HG03196 (cell line): ENCODE results near the gene TFDP1.
"Not testable (repeated sequence)": the region's sequence is repeated elsewhere in the genome, so short reads cannot be mapped to it uniquely, and the experiment has no call there.

Source experiments
- ATAC-seq: cut with Tn5 transposase; IDR thresholded peaks from one replicate; pipeline ENCODE4 v1.9.1; 2021; ENCODE audit not compliant: unreplicated experiment

The TFDP1 gene

DNA sequence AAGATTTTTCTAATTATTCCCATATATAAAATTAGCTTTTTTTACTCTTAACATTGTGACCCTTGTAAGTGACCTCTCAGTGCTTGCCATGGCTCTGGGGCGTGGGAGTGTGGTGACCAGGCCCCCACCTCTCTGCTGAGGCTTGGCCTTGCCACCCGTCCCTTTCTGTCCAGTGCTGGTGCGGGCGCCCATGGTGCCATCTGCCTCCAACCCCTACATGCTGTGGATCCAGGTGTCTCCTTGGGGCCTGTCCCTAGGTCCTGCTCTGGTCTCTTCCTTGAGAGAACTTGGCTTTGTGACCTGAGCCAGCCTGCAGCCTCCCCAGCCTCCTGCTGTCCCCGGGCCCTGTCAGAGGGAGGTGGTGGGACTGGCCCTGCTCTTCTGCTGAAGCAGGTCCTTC is 27.4 kb downstream of the TFDP1 start:
- no peak for ATAC-seq

DNA sequence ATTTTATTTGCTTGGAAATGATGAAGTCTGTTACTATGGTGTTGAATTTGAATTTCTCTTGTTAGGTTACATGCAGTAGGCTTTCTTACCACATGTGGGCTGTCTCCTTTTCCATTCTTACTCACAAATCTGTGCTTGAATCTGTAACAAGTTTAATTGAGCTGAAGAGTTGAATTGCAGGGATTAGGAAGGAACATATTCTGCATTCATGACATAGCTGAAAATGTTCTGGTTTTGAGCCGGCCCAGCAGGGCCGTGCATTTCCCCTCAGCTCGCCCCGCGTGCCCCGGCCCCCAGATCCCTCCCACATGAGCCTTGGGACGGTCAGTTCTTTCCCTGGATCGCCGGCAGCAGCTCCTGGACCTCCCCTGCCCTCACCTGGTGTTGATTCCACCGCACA is 28.1 kb downstream of the TFDP1 start:
- ATAC-seq, result no peak

DNA sequence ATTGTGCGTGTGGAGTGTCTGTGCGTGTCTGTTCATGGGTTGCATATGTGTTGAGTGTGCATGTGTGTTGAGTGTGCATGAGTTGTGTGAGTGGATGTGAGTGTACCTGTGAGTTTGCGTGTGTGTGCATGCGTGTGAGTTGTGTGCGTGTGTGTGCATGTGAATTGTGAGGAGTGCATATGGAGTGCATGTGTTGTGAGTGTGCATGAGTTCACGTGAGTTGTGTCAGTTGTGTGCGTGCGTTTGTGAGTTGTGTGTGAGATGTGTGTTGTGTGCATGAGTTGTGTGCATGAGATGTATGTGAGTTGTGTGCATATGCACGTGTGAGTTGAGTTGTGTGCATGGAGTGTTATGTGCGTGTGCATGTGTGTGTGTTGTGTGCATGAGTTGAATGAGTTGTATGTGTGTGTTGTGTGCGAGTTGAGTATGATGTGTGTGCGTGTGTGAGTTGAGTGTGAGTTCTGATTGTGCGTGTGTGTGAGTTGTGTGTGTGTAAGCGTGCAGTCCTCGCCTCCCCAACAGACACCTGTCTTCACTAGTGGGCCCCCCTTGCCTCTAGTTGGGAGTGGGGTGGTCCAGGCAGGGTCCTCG is 29.3 kb downstream of the TFDP1 start:
- no peak for ATAC-seq

DNA sequence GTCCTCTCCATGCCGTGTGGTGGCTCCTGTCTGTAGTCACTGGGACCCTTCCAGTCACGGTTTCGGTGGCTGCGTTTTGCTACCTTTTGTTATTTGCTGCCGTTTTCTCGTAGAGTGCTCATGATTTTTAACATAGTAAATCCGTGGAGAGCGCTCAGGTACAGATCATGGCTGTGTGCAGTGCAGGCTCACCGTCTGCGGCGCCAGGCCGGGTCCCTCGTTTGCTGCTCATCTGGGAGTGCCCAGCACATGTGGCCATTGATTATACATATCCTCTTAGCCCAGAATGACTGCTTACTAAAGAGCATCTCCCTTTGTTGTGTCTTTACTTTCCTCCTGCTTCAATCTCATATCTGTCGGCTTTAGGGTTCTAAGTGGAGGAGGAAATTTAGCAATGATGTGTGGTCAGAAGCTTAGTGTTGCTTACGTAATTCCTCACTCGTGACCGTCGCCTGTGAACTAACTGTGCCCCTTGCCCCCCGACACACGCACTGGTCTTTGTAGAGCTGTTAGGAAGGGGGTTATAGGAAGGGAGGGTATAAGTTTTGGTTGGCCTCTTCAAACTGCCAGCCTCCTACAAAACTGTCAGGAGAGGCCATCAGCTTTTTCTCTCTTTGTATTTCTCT is 31.8 kb downstream of the TFDP1 start:
- no peak for ATAC-seq

GRCh38 chr13:113616991-113617749 is 32.6 kb downstream of the TFDP1 start:
- ATAC-seq, result no peak

- no peak for ATAC-seq
Observed at GRCh38 chr13:113617961-113618360, 33.4 kb downstream of the TFDP1 start.

- no peak for ATAC-seq
Observed at GRCh38 chr13:113618455-113618854, 33.9 kb downstream of the TFDP1 start.

DNA sequence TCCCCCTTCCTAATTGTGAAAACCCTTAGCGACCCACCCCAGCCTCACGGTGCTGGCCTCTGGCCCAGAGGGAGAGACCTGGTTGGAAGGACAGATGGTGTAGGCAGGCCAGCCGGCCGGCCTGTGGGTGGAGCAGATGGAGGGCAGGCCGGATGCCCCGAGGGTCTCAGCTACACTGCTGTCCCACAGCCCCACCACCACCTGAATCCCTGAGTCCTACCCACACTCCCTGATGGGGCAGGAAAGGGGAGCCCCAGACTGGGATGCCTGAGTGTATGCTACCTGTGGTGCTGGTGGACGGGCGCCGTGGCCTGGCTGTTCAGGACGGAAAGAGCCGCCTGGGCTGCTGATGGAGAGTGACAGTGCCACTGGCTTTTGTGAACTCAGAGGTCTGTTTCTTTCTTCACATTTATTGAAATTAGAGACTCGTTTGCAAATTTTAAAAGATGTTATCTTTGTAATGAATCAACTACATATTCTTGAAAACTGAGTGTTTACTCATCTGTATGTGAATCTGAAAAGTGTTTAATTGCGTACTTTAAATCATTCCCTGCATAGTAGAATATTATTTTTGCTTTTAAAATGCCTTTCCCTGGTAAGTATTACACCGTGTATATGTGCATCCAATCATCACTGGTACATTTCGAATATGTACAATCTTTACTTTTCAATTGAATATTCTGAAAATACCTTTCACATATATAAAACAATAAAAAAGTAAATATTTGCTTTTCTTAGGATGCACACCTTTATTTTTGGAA is 35.7 kb downstream of the TFDP1 start:
- ATAC-seq, result no peak

GRCh38 chr13:113621046-113621445 is 36.5 kb downstream of the TFDP1 start:
- ATAC-seq, result no peak

GRCh38 chr13:113621498-113621897 is 36.9 kb downstream of the TFDP1 start:
- not testable (repeated sequence) for ATAC-seq

DNA sequence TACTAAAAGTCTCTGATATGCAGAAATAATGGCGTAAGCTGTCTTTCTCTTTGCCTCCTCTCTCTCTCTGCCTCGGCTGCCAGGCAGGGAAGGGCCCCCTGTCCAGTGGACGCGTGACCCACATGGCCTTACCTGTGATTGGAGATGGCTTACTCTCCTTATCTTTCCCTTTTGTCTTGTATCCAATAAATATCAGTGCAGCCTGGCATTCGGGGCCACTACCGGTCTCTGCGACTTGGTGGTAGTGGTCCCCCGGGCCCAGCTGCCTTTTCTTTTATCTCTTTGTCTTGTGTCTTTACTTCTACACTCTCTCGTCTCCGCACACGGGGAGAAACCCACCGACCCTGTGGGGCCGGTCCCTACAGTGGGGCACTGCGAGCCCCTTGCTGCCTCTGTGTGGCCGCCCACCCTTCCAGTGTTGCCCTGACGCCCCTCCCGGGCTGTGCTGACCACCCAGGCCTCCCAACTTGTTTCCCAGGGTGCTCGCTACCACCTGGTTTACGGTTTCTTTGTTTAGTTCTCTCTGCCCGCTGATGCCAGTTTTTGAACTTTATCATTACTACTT is 37.5 kb downstream of the TFDP1 start:
- ATAC-seq, result not testable (repeated sequence)

DNA sequence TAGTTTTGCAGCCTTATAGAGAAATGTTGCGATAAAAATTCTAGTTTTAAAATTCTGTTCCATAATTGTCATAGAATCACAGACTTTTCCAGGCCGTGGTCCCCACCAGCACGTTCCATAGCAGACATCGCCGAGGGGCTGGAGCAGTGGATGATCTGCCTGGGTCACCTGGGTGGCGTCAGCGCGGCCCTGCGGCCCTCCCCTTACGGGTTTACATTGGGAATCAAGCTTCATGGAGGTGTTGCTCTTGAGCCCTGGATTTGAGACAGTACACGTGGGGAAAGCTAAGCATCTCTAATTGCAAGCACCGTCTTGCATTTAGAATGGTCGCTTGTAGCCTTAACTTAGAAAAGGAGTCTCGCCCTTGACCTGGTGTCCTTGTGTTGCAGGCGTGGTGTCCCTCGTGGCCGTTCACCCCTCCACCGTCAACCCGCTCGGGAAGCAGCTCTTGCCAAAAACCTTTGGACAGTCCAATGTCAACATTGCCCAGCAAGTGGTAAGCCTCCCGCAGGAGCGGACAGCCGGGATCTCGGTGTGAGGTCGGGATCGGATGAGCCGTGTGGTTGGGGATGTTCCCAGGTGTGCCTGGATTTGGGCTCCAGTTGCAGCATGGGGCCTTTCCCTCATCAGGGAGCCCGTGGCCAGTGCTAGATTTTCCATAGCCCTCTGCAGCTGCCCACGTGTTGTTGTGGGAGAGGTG is 38.4 kb downstream of the TFDP1 start:
- ATAC-seq, result no peak

GRCh38 chr13:113623491-113624234 is 39.1 kb downstream of the TFDP1 start:
- no peak for ATAC-seq

DNA sequence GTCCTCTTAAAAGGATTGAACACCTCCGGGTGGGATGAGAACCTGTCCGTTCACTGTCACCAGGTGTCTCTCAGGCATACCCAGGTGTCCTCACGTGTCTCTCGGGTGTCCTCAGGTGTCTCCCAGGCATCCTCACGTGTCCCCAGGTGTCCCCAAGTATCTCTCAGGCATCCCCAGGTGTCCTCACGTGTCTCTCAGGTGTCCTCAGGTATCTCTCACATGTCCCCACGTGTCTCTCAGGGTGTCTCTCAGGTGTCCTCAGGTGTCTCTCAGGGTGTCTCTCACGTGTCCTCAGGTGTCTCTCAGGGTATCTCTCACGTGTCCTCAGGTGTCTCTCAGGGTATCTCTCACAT is 39.7 kb downstream of the TFDP1 start:
- no peak for ATAC-seq

DNA sequence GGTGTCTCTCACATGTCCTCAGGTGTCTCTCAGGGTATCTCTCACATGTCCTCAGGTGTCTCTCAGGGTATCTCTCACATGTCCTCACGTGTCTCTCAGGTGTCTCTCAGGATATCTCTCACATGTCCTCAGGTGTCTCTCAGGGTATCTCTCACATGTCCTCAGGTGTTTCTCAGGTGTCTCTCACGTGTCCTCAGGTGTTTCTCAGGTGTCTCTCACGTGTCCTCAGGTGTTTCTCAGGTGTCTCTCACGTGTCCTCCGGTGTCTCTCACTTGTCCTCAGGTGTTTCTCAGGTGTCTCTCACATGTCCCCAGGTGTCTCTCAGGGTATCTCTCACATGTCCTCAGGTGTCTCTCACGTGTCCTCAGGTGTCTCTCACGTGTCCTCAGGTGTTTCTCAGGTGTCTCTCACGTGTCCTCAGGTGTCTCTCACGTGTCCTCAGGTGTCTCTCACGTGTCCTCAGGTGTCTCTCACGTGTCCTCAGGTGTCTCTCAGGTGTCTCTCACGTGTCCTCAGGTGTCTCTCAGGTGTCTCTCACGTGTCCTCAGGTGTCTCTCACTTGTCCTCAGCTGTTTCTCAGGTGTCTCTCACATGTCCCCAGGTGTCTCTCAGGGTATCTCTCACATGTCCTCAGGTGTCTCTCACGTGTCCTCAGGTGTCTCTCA is 40.2 kb downstream of the TFDP1 start:
- ATAC-seq, result not testable (repeated sequence)

GRCh38 chr13:113625965-113626721 is 41.6 kb downstream of the TFDP1 start:
- no peak for ATAC-seq

DNA sequence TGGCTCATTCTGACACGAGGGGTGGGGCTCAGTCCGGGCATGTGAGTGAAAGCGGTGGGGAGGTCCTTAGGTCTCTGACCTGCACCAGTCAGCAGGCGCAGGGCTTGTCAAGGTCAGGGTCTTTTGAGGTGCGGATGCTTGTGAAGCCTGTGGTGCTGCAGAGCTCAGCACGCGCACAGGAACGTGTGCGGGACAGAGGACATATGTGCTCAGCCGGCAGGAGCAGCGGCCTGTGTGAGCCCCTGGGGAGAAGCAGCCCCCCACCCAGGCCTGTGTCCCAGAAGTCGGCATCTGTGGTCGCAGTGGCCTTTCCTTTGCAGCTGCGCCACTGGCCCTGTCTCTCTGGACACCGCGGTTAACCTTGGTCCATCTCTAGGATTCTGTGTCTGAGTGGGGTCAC is 42.6 kb downstream of the TFDP1 start:
- no peak for ATAC-seq

DNA sequence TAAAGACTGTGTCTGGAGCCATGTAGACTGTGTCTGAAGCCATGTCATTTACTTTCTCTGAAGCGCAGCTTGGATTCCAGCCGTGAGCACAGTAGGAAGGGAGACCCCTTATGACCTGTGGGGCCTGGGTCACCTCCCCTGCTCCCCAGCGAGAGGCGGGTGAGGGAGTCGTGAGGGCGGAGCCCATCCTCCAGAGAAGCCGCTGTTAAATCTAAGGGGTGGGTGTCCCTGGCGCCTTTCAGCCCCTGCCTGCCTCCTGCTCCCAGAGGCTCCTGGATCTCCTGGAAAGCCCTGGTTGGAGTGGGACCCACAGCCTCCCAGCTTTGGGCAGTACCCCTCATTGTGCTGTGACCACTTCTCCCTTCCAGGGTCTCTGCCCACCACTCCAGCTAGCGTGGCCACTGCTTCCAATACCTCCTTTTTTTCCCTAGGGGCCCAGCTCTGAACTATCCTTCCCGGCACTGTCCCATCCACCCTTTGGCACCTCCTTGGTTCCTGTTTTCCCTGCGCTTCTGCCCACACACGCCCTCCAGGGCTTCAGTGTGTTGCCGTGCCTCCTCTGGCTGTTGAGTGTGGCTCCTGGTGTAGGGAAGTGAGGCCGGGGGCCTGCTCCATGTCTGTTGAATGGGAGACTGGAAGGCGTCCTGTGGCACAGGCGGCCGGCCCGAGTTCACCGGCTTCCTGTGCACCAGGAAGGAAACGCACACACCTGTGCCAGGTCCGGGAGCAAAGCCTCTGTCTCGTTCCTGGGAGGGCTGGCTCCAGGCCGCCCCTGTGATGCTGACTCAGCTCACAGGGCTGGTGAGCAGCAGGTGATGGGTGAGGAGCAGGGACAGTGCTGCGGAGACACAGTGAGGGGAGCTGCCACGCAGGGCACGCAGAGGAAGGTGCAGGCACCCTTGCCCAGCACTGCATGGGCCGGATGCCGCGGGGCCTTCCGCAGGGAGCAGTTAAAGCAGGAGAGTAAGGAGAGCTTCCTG is 44.0 kb downstream of the TFDP1 start:
- ATAC-seq, result no peak
